Measurements from ENCODE around the gene OR1L8. TPM values are rescaled to one million over a fixed set of nuclear protein-coding genes. Genes with fewer than 3 reads are reported as not detected.
"Not testable (repeated sequence)": the region's sequence is repeated elsewhere in the genome, so short reads cannot be mapped to it uniquely, and the experiment has no call there.

The OR1L8 gene, protein sequence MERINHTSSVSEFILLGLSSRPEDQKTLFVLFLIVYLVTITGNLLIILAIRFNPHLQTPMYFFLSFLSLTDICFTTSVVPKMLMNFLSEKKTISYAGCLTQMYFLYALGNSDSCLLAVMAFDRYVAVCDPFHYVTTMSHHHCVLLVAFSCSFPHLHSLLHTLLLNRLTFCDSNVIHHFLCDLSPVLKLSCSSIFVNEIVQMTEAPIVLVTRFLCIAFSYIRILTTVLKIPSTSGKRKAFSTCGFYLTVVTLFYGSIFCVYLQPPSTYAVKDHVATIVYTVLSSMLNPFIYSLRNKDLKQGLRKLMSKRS
- not detected for total RNA-seq

GRCh38 chr9:122583284-122583683, at the start of gene OR1L8:
Gene OR1L8, minus strand, starts transcription at chr9:122583384. Its CDS starts 14,907 bp downstream, at chr9:122568477.
- H3K4me3 ChIP-seq; H3K9me3 ChIP-seq; H3K36me3 ChIP-seq; ATAC-seq; DNase-seq; in situ Hi-C loops (cut with MboI; ENCODE audit: low sequenced_read_pairs in 4 of 4); H3K27me3 ChIP-seq; intact Hi-C loops (cut with DNase I; ENCODE audit: low total_unique reads); H3K4me1 ChIP-seq; H3K27ac ChIP-seq: not testable (repeated sequence)

DNA sequence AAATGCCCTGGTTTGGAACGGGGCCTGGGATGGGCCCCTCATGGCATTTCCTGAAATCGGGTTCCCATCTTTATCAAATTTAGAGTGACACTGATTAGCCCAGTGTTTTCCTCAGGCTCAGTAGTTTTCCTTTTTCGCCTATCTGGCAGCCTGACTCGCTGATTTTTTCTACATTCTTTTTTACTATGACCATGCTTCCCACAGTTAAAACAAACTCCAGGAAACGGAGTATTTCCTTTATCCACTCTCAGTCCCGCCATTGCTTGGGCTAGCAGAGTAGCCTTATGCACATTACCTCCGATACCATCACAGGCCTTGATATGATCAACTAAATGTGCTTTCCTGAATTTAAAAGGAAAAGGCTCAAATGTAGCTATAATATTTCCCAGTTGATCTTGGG, 36.8 kb upstream of the OR1L8 start:
- in situ Hi-C loops (cut with MboI; ENCODE audit: low sequenced_read_pairs in 4 of 4): no loop called here
- ATAC-seq (no peak), DNase-seq (no peak)
- Histone ChIP-seq H3K27me3 (no peaks in the 10 kb centered on the region), H3K36me3 (no peaks in the 10 kb centered on the region), H3K27ac (no peak overlapping the region), H3K4me1 (no peaks in the 10 kb centered on the region), H3K9me3 (no peaks in the 10 kb centered on the region), H3K4me3 (no peak overlapping the region)
- intact Hi-C loops (cut with DNase I; ENCODE audit: low total_unique reads): no loop called here
- no peak for TF ChIP-seq CTCF (IDR thresholded peaks at IDR 0.05 in 4 of 5, conservative IDR thresholded peaks at IDR 0.05 in 1 of 5)
- no peak for TF ChIP-seq POLR2A (IDR thresholded peaks at IDR 0.05)

GRCh38 chr9:122614362-122614761, 31.2 kb upstream of the OR1L8 start, which contains the start of gene OR1Q1:
Gene OR1Q1, plus strand, starts transcription at chr9:122614738. Its CDS starts 0 bp downstream, at chr9:122614738.
- Histone ChIP-seq H3K36me3 (no peaks in the 10 kb centered on the region), H3K27ac (no peak within 1 kb of the TSS), H3K4me3 (no peak within 1 kb of the TSS), H3K9me3 (no peaks in the 10 kb centered on the region), H3K4me1 (no peaks in the 10 kb centered on the region), H3K27me3 (no peaks in the 10 kb centered on the region)
- no peak for TF ChIP-seq POLR2A (IDR thresholded peaks at IDR 0.05)
- TF ChIP-seq CTCF (IDR thresholded peaks at IDR 0.05 in 4 of 5, conservative IDR thresholded peaks at IDR 0.05 in 1 of 5): no peak
- DNase-seq (no peak), ATAC-seq (no peak)
- intact Hi-C loops (cut with DNase I; ENCODE audit: low total_unique reads): no loop called here
- in situ Hi-C loops (cut with MboI; ENCODE audit: low sequenced_read_pairs in 4 of 4): no loop called here

DNA sequence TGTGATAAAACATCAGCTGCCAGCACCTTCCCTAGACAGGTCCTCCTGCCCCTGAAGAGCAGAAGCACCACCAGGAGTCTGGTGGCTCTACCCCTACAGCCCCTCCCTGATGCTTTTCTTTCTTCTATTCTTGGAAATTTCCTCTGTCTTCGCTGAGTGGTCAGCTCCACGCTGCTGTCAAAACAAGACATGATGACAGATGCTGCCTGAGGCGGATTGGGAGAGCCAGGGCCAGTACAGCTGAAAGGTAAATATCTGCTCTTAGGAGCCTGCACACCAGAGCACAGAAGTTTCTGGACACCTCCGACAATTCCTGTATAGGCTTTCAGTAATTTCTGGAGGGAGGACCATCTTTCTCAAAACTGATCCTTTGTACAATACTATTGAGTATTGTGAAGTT, 26.6 kb upstream of the OR1L8 start:
- TF ChIP-seq POLR2A (IDR thresholded peaks at IDR 0.05) (no peak), CTCF (IDR thresholded peaks at IDR 0.05 in 4 of 5, conservative IDR thresholded peaks at IDR 0.05 in 1 of 5) (no peak)
- no peak for ATAC-seq
- in situ Hi-C loops (cut with MboI; ENCODE audit: low sequenced_read_pairs in 4 of 4): no loop called here

GRCh38 chr9:122606587-122606986, 23.4 kb upstream of the OR1L8 start:
- no peak for TF ChIP-seq CTCF (IDR thresholded peaks at IDR 0.05 in 4 of 5, conservative IDR thresholded peaks at IDR 0.05 in 1 of 5)
- TF ChIP-seq POLR2A (IDR thresholded peaks at IDR 0.05): no peak
- no peak for ATAC-seq
- Histone ChIP-seq H3K27me3 (no peaks in the 10 kb centered on the region), H3K36me3 (no peaks in the 10 kb centered on the region), H3K9me3 (no peaks in the 10 kb centered on the region), H3K4me1 (no peaks in the 10 kb centered on the region), H3K4me3 (no peak overlapping the region), H3K27ac (no peak overlapping the region)
- intact Hi-C loops (cut with DNase I; ENCODE audit: low total_unique reads) (no loop called here), in situ Hi-C loops (cut with MboI; ENCODE audit: low sequenced_read_pairs in 4 of 4) (no loop called here)
- DNase-seq: no peak

More for the DNA sequence above, 26.6 kb upstream of the OR1L8 start:
- H3K27ac ChIP-seq: no peak overlapping the region
- H3K4me3 ChIP-seq: no peak overlapping the region
- H3K4me1 ChIP-seq: no peaks in the 10 kb centered on the region
- H3K36me3 ChIP-seq: no peaks in the 10 kb centered on the region
- H3K27me3 ChIP-seq: no peaks in the 10 kb centered on the region
- intact Hi-C loops (cut with DNase I; ENCODE audit: low total_unique reads): no loop called here
- no peak for DNase-seq
- no peaks in the 10 kb centered on the region for H3K9me3 ChIP-seq
